Measurements from ENCODE around the gene GPSM1. TPM values are rescaled to one million over a fixed set of nuclear protein-coding genes. Genes with fewer than 3 reads are reported as not detected.

Gene GPSM1
- polyA plus RNA-seq, 1 donor from 2014 or later = not detected

GRCh38 chr9:136376457-136376856 is 49.1 kb downstream of the GPSM1 start:
- Mint-ChIP-seq H3K4me3 (no peak overlapping the region), H3K9me3 (no peaks in the 10 kb centered on the region), H3K27ac (peak overlapping the region in 1 of 3 donors; percentile 19), H3K36me3 (peaks cover 2% of the 10 kb centered on the region), H3K27me3 (no peaks in the 10 kb centered on the region), H3K4me1 (no peaks in the 10 kb centered on the region)

- Mint-ChIP-seq H3K27ac (peak overlapping the region in 1 of 3 donors; percentile 83), H3K4me3 (no peak overlapping the region), H3K9me3 (no peaks in the 10 kb centered on the region), H3K36me3 (peaks cover 2% of the 10 kb centered on the region), H3K27me3 (no peaks in the 10 kb centered on the region), H3K4me1 (no peaks in the 10 kb centered on the region)
Observed at GRCh38 chr9:136377341-136378169, 50.2 kb downstream of the GPSM1 start.

GRCh38 chr9:136378170-136379002 is 51.0 kb downstream of the GPSM1 start:
- no peaks in the 10 kb centered on the region for H3K27me3 Mint-ChIP-seq
- H3K36me3 Mint-ChIP-seq = peaks cover 2% of the 10 kb centered on the region

GRCh38 chr9:136379003-136379287 is 51.6 kb downstream of the GPSM1 start:
- no peaks in the 10 kb centered on the region for H3K9me3 Mint-ChIP-seq
- H3K4me3 Mint-ChIP-seq = no peak overlapping the region
- H3K4me1 Mint-ChIP-seq = no peaks in the 10 kb centered on the region
- H3K36me3 Mint-ChIP-seq = peaks cover 2% of the 10 kb centered on the region
- H3K27ac Mint-ChIP-seq = no peak overlapping the region
- H3K27me3 Mint-ChIP-seq = no peaks in the 10 kb centered on the region

More at GRCh38 chr9:136378170-136379002, 51.0 kb downstream of the GPSM1 start:
- peak overlapping the region in 1 of 3 donors; percentile 83 for H3K27ac Mint-ChIP-seq
- no peak overlapping the region for H3K4me3 Mint-ChIP-seq
- H3K4me1 Mint-ChIP-seq = no peaks in the 10 kb centered on the region
- H3K9me3 Mint-ChIP-seq = no peaks in the 10 kb centered on the region

- no peaks in the 10 kb centered on the region for H3K27me3 Mint-ChIP-seq
- H3K9me3 Mint-ChIP-seq = no peaks in the 10 kb centered on the region
- no peak overlapping the region for H3K4me3 Mint-ChIP-seq
- peaks cover 2% of the 10 kb centered on the region for H3K36me3 Mint-ChIP-seq
- no peaks in the 10 kb centered on the region for H3K4me1 Mint-ChIP-seq
- H3K27ac Mint-ChIP-seq = no peak overlapping the region
Observed at GRCh38 chr9:136379401-136379800, 52.1 kb downstream of the GPSM1 start.

- Mint-ChIP-seq H3K9me3 (no peaks in the 10 kb centered on the region), H3K4me1 (peaks cover 0 to 1% (median 0%) of the 10 kb centered on the region in 3 donors), H3K27me3 (no peaks in the 10 kb centered on the region), H3K4me3 (no peak overlapping the region), H3K36me3 (peaks cover 4% of the 10 kb centered on the region), H3K27ac (no peak overlapping the region)
Observed at GRCh38 chr9:136379891-136380290, 52.6 kb downstream of the GPSM1 start.

- Mint-ChIP-seq H3K27ac (no peak overlapping the region), H3K4me1 (peaks cover 0 to 1% (median 0%) of the 10 kb centered on the region in 3 donors), H3K4me3 (no peak overlapping the region), H3K27me3 (no peaks in the 10 kb centered on the region), H3K36me3 (peaks cover 5% of the 10 kb centered on the region), H3K9me3 (no peaks in the 10 kb centered on the region)
Observed at GRCh38 chr9:136380381-136380780, 53.0 kb downstream of the GPSM1 start.

GRCh38 chr9:136381311-136381710 is 54.0 kb downstream of the GPSM1 start:
- Mint-ChIP-seq H3K9me3 (no peaks in the 10 kb centered on the region), H3K27me3 (no peaks in the 10 kb centered on the region), H3K4me1 (peaks cover 0 to 1% (median 0%) of the 10 kb centered on the region in 3 donors), H3K27ac (no peak overlapping the region), H3K36me3 (peaks cover 8% of the 10 kb centered on the region), H3K4me3 (no peak overlapping the region)

- peaks cover 8% of the 10 kb centered on the region for H3K36me3 Mint-ChIP-seq
Observed at GRCh38 chr9:136381966-136382513, 54.7 kb downstream of the GPSM1 start.

GRCh38 chr9:136383436-136383835 is 56.1 kb downstream of the GPSM1 start:
- Mint-ChIP-seq H3K4me1 (peaks cover 0 to 1% (median 0%) of the 10 kb centered on the region in 3 donors), H3K27me3 (no peaks in the 10 kb centered on the region), H3K4me3 (no peak overlapping the region), H3K9me3 (no peaks in the 10 kb centered on the region), H3K27ac (no peak overlapping the region), H3K36me3 (peaks cover 8% of the 10 kb centered on the region)

More at GRCh38 chr9:136381966-136382513, 54.7 kb downstream of the GPSM1 start:
- Mint-ChIP-seq H3K9me3 (no peaks in the 10 kb centered on the region), H3K27ac (no peak overlapping the region), H3K27me3 (no peaks in the 10 kb centered on the region), H3K4me1 (peaks cover 0 to 1% (median 0%) of the 10 kb centered on the region in 3 donors), H3K4me3 (no peak overlapping the region)

- Mint-ChIP-seq H3K36me3 (peaks cover 8% of the 10 kb centered on the region), H3K27me3 (no peaks in the 10 kb centered on the region), H3K27ac (no peak overlapping the region), H3K4me3 (no peak overlapping the region), H3K4me1 (peaks cover 0 to 1% (median 0%) of the 10 kb centered on the region in 3 donors), H3K9me3 (no peaks in the 10 kb centered on the region)
Observed at GRCh38 chr9:136385015-136385414, 57.7 kb downstream of the GPSM1 start.

GRCh38 chr9:136386018-136386417 is 58.7 kb downstream of the GPSM1 start:
- Mint-ChIP-seq H3K36me3 (peaks cover 8% of the 10 kb centered on the region), H3K4me1 (peaks cover 0 to 1% (median 0%) of the 10 kb centered on the region in 3 donors), H3K27me3 (no peaks in the 10 kb centered on the region), H3K4me3 (no peak overlapping the region), H3K27ac (no peak overlapping the region), H3K9me3 (no peaks in the 10 kb centered on the region)

- Mint-ChIP-seq H3K27me3 (no peaks in the 10 kb centered on the region), H3K9me3 (no peaks in the 10 kb centered on the region), H3K4me1 (peaks cover 0 to 1% (median 0%) of the 10 kb centered on the region in 3 donors), H3K27ac (no peak overlapping the region), H3K4me3 (no peak overlapping the region), H3K36me3 (peaks cover 11% of the 10 kb centered on the region)
Observed at GRCh38 chr9:136387217-136387616, 59.9 kb downstream of the GPSM1 start.

GRCh38 chr9:136389396-136389795 is 62.1 kb downstream of the GPSM1 start:
- Mint-ChIP-seq H3K4me3 (no peak overlapping the region), H3K27me3 (no peaks in the 10 kb centered on the region), H3K27ac (peak overlapping the region in 1 of 3 donors; percentile 87), H3K4me1 (peaks cover 0 to 1% (median 0%) of the 10 kb centered on the region in 3 donors), H3K36me3 (peaks cover 11% of the 10 kb centered on the region), H3K9me3 (no peaks in the 10 kb centered on the region)

All from IgD-negative memory B cell (primary cell).